Measurements from ENCODE around the gene CELSR2.

The CELSR2 gene

GRCh38 chr1:109292364-109292763 lies 43.0 kb downstream of the CELSR2 start:
- Histone ChIP-seq H3K27ac (no peak overlapping the region), H3K36me3 (replicated peaks) (no peaks in the 10 kb centered on the region), H3K27me3 (replicated peaks) (no peaks in the 10 kb centered on the region), H3K4me3 (ENCODE audit: low read depth, low read length) (no peak overlapping the region)
- no peak for TF ChIP-seq CTCF (IDR thresholded peaks at IDR 0.05; ENCODE audit: low read depth, low read length, missing control alignments)
- in situ Hi-C loops (cut with HindIII; ENCODE audit: low pct_ligation_motif_present, low sequenced_read_pairs): no loop called here
- no peak for DNase-seq

- Histone ChIP-seq H3K27ac (no peak overlapping the region), H3K36me3 (replicated peaks) (no peaks in the 10 kb centered on the region), H3K27me3 (replicated peaks) (no peaks in the 10 kb centered on the region), H3K4me3 (ENCODE audit: low read depth, low read length) (no peak overlapping the region)
- TF ChIP-seq CTCF (IDR thresholded peaks at IDR 0.05; ENCODE audit: low read depth, low read length, missing control alignments): no peak
- in situ Hi-C loops (cut with HindIII; ENCODE audit: low pct_ligation_motif_present, low sequenced_read_pairs): no loop called here
- no peak for DNase-seq
These were observed 43.7 kb downstream of the CELSR2 start for GRCh38 chr1:109293026-109293425.

- in situ Hi-C loops (cut with HindIII; ENCODE audit: low pct_ligation_motif_present, low sequenced_read_pairs): no loop called here
- Histone ChIP-seq H3K4me3 (ENCODE audit: low read depth, low read length) (no peak overlapping the region), H3K27ac (no peak overlapping the region), H3K36me3 (replicated peaks) (no peaks in the 10 kb centered on the region), H3K27me3 (replicated peaks) (no peaks in the 10 kb centered on the region)
- no peak for DNase-seq
- TF ChIP-seq CTCF (IDR thresholded peaks at IDR 0.05; ENCODE audit: low read depth, low read length, missing control alignments): no peak
These were observed 45.1 kb downstream of the CELSR2 start for GRCh38 chr1:109294481-109294880.

- DNase-seq: no peak
- in situ Hi-C loops (cut with HindIII; ENCODE audit: low pct_ligation_motif_present, low sequenced_read_pairs): no loop called here
- Histone ChIP-seq H3K27me3 (replicated peaks) (no peaks in the 10 kb centered on the region), H3K36me3 (replicated peaks) (no peaks in the 10 kb centered on the region), H3K4me3 (ENCODE audit: low read depth, low read length) (no peak overlapping the region), H3K27ac (no peak overlapping the region)
- TF ChIP-seq CTCF (IDR thresholded peaks at IDR 0.05; ENCODE audit: low read depth, low read length, missing control alignments): no peak
These were observed 46.5 kb downstream of the CELSR2 start for GRCh38 chr1:109295712-109296415.

- Histone ChIP-seq H3K27ac (no peak overlapping the region), H3K36me3 (replicated peaks) (no peaks in the 10 kb centered on the region), H3K4me3 (ENCODE audit: low read depth, low read length) (no peak overlapping the region), H3K27me3 (replicated peaks) (no peaks in the 10 kb centered on the region)
- in situ Hi-C loops (cut with HindIII; ENCODE audit: low pct_ligation_motif_present, low sequenced_read_pairs): no loop called here
- DNase-seq: no peak
- TF ChIP-seq CTCF (IDR thresholded peaks at IDR 0.05; ENCODE audit: low read depth, low read length, missing control alignments): no peak
These were observed 47.4 kb downstream of the CELSR2 start for GRCh38 chr1:109296782-109297181.
